CD4-positive, alpha-beta T cell (primary cell): ENCODE results near the gene RNF138. TPM values are rescaled to one million over a fixed set of nuclear protein-coding genes. Genes with fewer than 3 reads are reported as not detected.

Source experiments
- ATAC-seq: fragments of 200-7000 bp; cut with Tn5 transposase; one replicate; pipeline ENCODE4 v1.10.0; 2022; ENCODE audit warnings: mild to moderate bottlenecking; ENCODE audit not compliant: poor library complexity
- CTCF ChIA-PET: fragments of 350-600 bp; sonication (Branson Sonifier 250); formaldehyde crosslinking; loops from one replicate; lab custom pipeline; 2021; ENCODE audit warnings: antibody characterized with exemption, inconsistent platforms; lab: Charles Lee
- POLR2A ChIA-PET: fragments of 350-600 bp; sonication (Branson Sonifier 250); formaldehyde crosslinking; loops from one replicate; lab custom pipeline; 2021; ENCODE audit warnings: antibody characterized with exemption, inconsistent platforms; lab: Charles Lee
- DNase-seq, 14 experiments: peaks; one replicate each; pipeline ENCODE4 v3.0.0-alpha.2; 2013 to 2020; ENCODE audit warnings: mixed read lengths in 2 of 14
- H3K27ac ChIP-seq, 2 donors: one replicate each; pipeline versions ENCODE4 v1.5.1 to v1.7.0; 2013; ENCODE audit warnings: low read length in 2 of 2, low read depth in 1 of 2, mild to moderate bottlenecking in 1 of 2
- H3K27me3 ChIP-seq, 2 experiments: 1 replicate in 1 of 2; 2 replicates in 1 of 2; pipeline versions ENCODE4 v1.6.1 to v1.7.0; 2013; ENCODE audit warnings: low read length in 2 of 2, control low read depth in 1 of 2, mild to moderate bottlenecking in 1 of 2, moderate library complexity in 1 of 2; ENCODE audit not compliant: insufficient read depth in 2 of 2, control insufficient read depth in 1 of 2
- H3K36me3 ChIP-seq: one replicate; pipeline ENCODE4 v1.6.1; 2013; ENCODE audit warnings: low read length, control low read depth; ENCODE audit not compliant: insufficient read depth
- H3K4me1 ChIP-seq: one replicate; pipeline ENCODE4 v1.6.1; 2013; ENCODE audit warnings: low read length, control low read depth; ENCODE audit not compliant: insufficient read depth
- H3K4me3 ChIP-seq: one replicate; pipeline ENCODE4 v1.5.1; 2013; ENCODE audit warnings: mild to moderate bottlenecking, low read length, moderate library complexity
- H3K9me3 ChIP-seq, 2 experiments: 1 replicate in 1 of 2; 2 replicates in 1 of 2; pipeline versions ENCODE4 v1.6.1 to v1.7.0; 2013; ENCODE audit warnings: low read length in 2 of 2, mild to moderate bottlenecking in 2 of 2, control low read depth in 1 of 2, moderate library complexity in 1 of 2; ENCODE audit not compliant: control insufficient read depth in 1 of 2, insufficient read depth in 1 of 2
- H3K27ac Mint-ChIP-seq: one replicate; pipeline ENCODE4 v1.8.0; 2020; ENCODE audit warnings: mixed read lengths
- H3K27me3 Mint-ChIP-seq: one replicate; pipeline ENCODE4 v1.8.0; 2021; ENCODE audit warnings: mixed read lengths
- H3K36me3 Mint-ChIP-seq: one replicate; pipeline ENCODE4 v1.8.0; 2021; ENCODE audit warnings: low read depth, mixed read lengths
- H3K4me1 Mint-ChIP-seq: one replicate; pipeline ENCODE4 v1.8.0; 2021; ENCODE audit warnings: low read depth, mixed read lengths
- H3K4me3 Mint-ChIP-seq: one replicate; pipeline ENCODE4 v1.8.0; 2020; ENCODE audit warnings: mild to moderate bottlenecking, mixed read lengths
- H3K9me3 Mint-ChIP-seq: one replicate; pipeline ENCODE4 v1.8.0; 2020; ENCODE audit warnings: mixed read lengths
- intact Hi-C, 2 experiments: fragments of 100-400 bp; cut with DNase I in 1 of 2; cut with micrococcal nuclease in 1 of 2; formaldehyde crosslinking; loops; one replicate each; pipeline versions ENCODE4 v1.15.1 to v1.9.0; 2023 to 2025; cut with DNase I, micrococcal nuclease
- total RNA-seq, 174 experiments: library from RNA in 2 of 174; stranded (reverse) in 2 of 174; gene quantifications; one replicate each; pipeline ENCODE4 v1.2.3 and lab custom pipeline; 2021 to 2026
- TF ChIP-seq, protein P1 (sequence below): fragments of 200-600 bp; IDR thresholded peaks from one replicate; pipeline ENCODE4 v1.8.0; 2022; ENCODE audit warnings: antibody characterized with exemption, mild to moderate bottlenecking

Gene RNF138
- total RNA-seq, 2 experiments from 2014 or later = 177 to 184 TPM

DNA sequence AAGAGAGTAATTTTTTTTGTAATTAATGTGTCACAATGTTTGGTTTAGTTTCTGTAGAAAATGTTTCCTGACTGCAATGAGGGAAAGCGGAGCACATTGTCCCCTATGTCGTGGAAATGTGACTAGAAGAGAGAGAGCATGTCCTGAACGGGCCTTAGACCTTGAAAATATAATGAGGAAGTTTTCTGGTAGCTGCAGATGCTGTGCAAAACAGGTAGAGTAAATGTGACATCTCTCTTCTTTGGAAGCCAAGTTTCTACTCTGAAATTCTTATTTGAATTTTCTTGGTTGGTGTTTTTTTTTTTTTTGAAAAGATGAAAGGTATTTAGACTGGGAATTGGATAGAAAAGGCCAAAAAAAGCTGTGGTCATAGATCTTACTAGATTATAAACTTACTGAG is 20.0 kb downstream of the RNF138 start:
- intact Hi-C loops = no loop called here
- Histone ChIP-seq H3K4me1 (peaks cover 27% of the 10 kb centered on the region), H3K4me3 (no peak overlapping the region), H3K9me3 (no peaks in the 10 kb centered on the region), H3K36me3 (peaks cover 68% of the 10 kb centered on the region), H3K27me3 (no peaks in the 10 kb centered on the region), H3K27ac (no peak overlapping the region)
- Mint-ChIP-seq H3K4me3 (no peak overlapping the region), H3K27me3 (no peaks in the 10 kb centered on the region), H3K4me1 (peaks cover 71% of the 10 kb centered on the region), H3K27ac (no peak overlapping the region), H3K36me3 (peaks cover 82% of the 10 kb centered on the region), H3K9me3 (no peaks in the 10 kb centered on the region)
- TF ChIP-seq, protein P1, sequence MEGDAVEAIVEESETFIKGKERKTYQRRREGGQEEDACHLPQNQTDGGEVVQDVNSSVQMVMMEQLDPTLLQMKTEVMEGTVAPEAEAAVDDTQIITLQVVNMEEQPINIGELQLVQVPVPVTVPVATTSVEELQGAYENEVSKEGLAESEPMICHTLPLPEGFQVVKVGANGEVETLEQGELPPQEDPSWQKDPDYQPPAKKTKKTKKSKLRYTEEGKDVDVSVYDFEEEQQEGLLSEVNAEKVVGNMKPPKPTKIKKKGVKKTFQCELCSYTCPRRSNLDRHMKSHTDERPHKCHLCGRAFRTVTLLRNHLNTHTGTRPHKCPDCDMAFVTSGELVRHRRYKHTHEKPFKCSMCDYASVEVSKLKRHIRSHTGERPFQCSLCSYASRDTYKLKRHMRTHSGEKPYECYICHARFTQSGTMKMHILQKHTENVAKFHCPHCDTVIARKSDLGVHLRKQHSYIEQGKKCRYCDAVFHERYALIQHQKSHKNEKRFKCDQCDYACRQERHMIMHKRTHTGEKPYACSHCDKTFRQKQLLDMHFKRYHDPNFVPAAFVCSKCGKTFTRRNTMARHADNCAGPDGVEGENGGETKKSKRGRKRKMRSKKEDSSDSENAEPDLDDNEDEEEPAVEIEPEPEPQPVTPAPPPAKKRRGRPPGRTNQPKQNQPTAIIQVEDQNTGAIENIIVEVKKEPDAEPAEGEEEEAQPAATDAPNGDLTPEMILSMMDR = no peak
- POLR2A ChIA-PET = interaction anchor here (0.6 to 1.2 kb wide), 4 partner anchors 14 to 203 kb away, joined by 3 to 4 read pairs (median 4); no protein-coding TSS in a partner anchor
- CTCF ChIA-PET = interaction anchor here (1.5 kb wide), 1 partner anchor 14 kb away, joined by 4 read pairs; no protein-coding TSS in a partner anchor
- no peak for ATAC-seq
- no peak for DNase-seq

DNA sequence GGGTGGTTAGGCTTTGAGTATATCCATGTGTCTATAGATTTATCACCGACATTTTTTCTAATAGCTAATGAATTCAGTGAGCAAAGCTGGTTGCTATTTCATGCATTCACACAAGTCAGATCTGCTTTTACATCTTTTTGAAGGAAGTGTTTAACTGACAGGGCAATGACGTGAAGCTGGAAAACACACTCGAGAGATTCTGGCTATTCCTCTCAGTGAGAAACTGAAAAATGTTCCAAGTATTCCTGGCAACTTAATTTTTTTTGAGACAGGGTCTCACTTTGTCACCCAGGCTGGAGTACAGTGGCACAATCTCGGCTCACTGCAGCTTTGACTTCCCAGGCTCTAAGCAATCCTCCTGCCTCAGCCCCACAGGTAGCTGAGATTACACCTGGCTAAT is 21.2 kb downstream of the RNF138 start:
- TF ChIP-seq, protein P1 = no peak
- DNase-seq (no peak), ATAC-seq (no peak)
- no peak overlapping the region for H3K4me3 Mint-ChIP-seq
- no peaks in the 10 kb centered on the region for H3K9me3 Mint-ChIP-seq
- CTCF ChIA-PET = no interaction called here
- peaks cover 89% of the 10 kb centered on the region for H3K36me3 Mint-ChIP-seq
- Histone ChIP-seq H3K27ac (no peak overlapping the region), H3K36me3 (peaks cover 79% of the 10 kb centered on the region), H3K9me3 (no peaks in the 10 kb centered on the region), H3K4me3 (no peak overlapping the region), H3K4me1 (peaks cover 17% of the 10 kb centered on the region), H3K27me3 (no peaks in the 10 kb centered on the region)
- intact Hi-C loops = no loop called here
- peaks cover 76% of the 10 kb centered on the region for H3K4me1 Mint-ChIP-seq
- H3K27ac Mint-ChIP-seq = no peak overlapping the region
- no peaks in the 10 kb centered on the region for H3K27me3 Mint-ChIP-seq
- POLR2A ChIA-PET = interaction anchor here (0.7 to 1.2 kb wide), 3 partner anchors 11 to 94 kb away, joined by 3 to 4 read pairs (median 3); no protein-coding TSS in a partner anchor

DNA sequence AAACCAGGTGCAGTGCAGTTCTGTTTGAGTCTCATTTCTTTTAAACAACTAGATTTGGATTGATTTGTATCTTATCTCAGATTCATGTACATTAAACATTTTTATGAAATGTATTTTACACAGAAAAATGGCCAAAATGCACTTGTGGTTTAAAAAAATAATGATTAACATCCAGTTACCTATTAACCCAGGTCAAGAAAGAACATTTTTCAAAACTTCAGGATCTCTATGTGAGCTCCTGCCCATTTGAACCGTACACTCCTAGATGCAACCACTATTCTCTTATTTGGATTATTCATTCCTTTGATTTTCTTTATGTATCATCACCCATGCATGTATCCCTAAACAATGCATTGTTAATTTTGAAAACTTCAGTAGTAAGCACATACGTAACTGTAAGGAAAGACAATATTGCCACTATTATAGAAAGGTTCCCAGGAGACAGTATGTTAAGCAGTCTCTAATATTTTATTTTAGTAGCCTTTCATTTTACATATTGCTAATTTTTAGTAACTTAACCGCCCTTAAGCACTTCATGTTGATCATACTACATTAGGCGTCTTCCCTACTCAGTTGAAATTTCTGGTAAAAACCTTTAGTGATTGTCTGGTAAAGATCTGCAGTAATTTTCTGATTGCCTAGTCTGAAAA is 22.7 kb downstream of the RNF138 start:
- peaks cover 92% of the 10 kb centered on the region for H3K36me3 Mint-ChIP-seq
- H3K4me1 ChIP-seq = peaks cover 7% of the 10 kb centered on the region
- intact Hi-C loops = no loop called here
- peaks cover 66% of the 10 kb centered on the region for H3K4me1 Mint-ChIP-seq
- H3K27me3 ChIP-seq = no peaks in the 10 kb centered on the region
- H3K4me3 ChIP-seq = no peak overlapping the region
- H3K27ac Mint-ChIP-seq = peak overlapping the region; percentile 3
- ChIA-PET POLR2A (interaction anchor here (1.0 kb wide), 1 partner anchor 95 kb away, joined by 3 read pairs; no protein-coding TSS in a partner anchor), CTCF (no interaction called here)
- no peak overlapping the region for H3K27ac ChIP-seq
- DNase-seq = no peak
- peaks cover 75% of the 10 kb centered on the region for H3K36me3 ChIP-seq
- H3K9me3 Mint-ChIP-seq = no peaks in the 10 kb centered on the region
- no peak for ATAC-seq
- H3K27me3 Mint-ChIP-seq = no peaks in the 10 kb centered on the region
- H3K4me3 Mint-ChIP-seq = no peak overlapping the region
- H3K9me3 ChIP-seq = no peaks in the 10 kb centered on the region
- TF ChIP-seq, protein P1 = no peak
